Measurements from ENCODE around the gene MOGAT2.

GRCh38 chr11:75759832-75760231 is 42.2 kb downstream of the MOGAT2 start:
- TF ChIP-seq, protein P1, sequence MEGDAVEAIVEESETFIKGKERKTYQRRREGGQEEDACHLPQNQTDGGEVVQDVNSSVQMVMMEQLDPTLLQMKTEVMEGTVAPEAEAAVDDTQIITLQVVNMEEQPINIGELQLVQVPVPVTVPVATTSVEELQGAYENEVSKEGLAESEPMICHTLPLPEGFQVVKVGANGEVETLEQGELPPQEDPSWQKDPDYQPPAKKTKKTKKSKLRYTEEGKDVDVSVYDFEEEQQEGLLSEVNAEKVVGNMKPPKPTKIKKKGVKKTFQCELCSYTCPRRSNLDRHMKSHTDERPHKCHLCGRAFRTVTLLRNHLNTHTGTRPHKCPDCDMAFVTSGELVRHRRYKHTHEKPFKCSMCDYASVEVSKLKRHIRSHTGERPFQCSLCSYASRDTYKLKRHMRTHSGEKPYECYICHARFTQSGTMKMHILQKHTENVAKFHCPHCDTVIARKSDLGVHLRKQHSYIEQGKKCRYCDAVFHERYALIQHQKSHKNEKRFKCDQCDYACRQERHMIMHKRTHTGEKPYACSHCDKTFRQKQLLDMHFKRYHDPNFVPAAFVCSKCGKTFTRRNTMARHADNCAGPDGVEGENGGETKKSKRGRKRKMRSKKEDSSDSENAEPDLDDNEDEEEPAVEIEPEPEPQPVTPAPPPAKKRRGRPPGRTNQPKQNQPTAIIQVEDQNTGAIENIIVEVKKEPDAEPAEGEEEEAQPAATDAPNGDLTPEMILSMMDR (IDR thresholded peaks at IDR 0.05): no peak
- TF ChIP-seq EZH2 (IDR thresholded peaks at IDR 0.05) (no peak), EZH2phosphoT487 (IDR thresholded peaks at IDR 0.05) (no peak)
